ENCODE data around the gene CARHSP1.

GRCh38 chr16:8885674-8886592, 17.1 kb upstream of the CARHSP1 start:
- TF ChIP-seq TARDBP (IDR thresholded peaks at IDR 0.05) (no peak), HDGF (IDR thresholded peaks at IDR 0.05; ENCODE audit: borderline replicate concordance) (no peak), SP1 (IDR thresholded peaks at IDR 0.05) (no peak), NFRKB (IDR thresholded peaks at IDR 0.05) (no peak), ARNT (IDR thresholded peaks at IDR 0.05) (no peak), BHLHE40 (IDR thresholded peaks at IDR 0.05; ENCODE audit: borderline replicate concordance) (no peak), L3MBTL2 (conservative IDR thresholded peaks at IDR 0.05) (no peak), SUZ12 (IDR thresholded peaks at IDR 0.05) (no peak), CTBP1 (IDR thresholded peaks at IDR 0.05; ENCODE audit: borderline replicate concordance) (no peak), PKNOX1 (IDR thresholded peaks at IDR 0.05) (no peak), ZNF384 (IDR thresholded peaks at IDR 0.05) (no peak)

Measured in HEK293T (cell line).